Measurements from ENCODE around the gene CACNA1S.

Gene CACNA1S

DNA sequence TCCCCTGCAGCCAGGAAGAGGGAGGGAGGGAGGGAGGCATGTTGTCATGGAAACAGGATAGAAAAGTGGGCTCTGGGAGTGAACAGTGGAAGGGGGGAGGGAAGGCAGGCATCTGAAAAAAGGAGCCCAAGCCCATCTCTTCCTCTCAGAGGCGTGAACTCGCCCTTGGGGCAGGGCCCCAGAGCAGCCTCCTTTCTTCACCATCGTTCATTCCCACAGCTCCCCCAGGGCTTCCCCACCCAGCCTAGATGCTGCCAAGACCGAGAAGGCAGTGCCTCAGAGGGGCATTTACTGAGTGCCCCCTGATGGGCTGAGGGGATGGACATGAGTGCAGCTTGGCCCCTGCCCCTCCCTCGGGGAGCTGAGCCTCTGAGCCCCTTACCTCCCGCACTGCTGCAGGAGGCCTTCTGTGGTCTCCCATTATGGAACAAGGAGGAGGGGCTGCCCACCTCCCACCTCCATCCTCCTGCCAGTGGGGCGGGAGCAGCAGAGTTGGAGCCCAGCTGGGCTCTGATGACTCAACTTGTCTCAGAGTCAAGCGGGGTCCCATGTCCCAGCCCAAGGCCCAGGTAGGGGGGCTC, 49.6 kb downstream of the CACNA1S start:
- DNase-seq (ENCODE audit: low read depth): no peak

DNA sequence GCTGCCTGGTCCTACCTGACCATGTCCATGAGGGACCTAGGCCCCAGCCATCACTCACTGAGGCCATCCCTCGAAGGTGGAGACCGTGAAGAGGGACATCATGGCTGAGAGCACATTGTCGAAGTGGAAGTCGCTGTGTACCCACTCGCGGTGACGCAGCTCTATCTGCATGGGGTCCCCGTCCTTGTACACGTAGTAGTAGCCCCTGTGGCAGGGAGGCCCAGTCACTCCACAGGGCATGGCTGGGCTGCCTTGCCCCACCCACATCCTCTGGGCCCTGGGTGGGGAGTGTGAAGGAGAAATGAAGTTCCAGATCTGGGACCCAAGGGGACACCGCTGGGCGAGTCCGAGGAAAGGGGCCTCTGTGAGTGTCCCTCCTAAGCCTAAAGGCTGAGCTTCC, 50.3 kb downstream of the CACNA1S start:
- no peak for DNase-seq (ENCODE audit: low read depth)

DNA sequence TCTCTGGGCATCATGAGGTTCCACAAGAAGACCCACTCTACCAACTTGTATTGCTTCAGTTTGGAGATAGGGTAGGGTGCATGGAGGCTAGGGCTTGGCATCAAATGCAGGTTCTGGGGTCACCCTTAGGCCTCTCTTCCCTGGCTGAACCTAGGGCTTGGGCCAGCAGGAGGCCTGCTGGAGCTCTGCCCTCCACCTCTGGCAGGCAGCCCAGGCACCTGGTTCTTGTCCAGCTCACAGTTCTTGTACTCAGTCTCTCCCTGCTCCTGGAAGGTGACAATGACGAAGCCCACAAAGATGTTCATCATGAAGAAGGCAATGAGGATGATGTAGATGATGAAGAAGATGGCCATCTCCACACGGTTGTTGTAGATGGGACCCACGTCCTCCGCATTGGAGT, 51.2 kb downstream of the CACNA1S start:
- no peak for DNase-seq (ENCODE audit: low read depth)

- DNase-seq (ENCODE audit: low read depth): no peak
These were observed 51.6 kb downstream of the CACNA1S start for GRCh38 chr1:201060586-201060985.

DNA sequence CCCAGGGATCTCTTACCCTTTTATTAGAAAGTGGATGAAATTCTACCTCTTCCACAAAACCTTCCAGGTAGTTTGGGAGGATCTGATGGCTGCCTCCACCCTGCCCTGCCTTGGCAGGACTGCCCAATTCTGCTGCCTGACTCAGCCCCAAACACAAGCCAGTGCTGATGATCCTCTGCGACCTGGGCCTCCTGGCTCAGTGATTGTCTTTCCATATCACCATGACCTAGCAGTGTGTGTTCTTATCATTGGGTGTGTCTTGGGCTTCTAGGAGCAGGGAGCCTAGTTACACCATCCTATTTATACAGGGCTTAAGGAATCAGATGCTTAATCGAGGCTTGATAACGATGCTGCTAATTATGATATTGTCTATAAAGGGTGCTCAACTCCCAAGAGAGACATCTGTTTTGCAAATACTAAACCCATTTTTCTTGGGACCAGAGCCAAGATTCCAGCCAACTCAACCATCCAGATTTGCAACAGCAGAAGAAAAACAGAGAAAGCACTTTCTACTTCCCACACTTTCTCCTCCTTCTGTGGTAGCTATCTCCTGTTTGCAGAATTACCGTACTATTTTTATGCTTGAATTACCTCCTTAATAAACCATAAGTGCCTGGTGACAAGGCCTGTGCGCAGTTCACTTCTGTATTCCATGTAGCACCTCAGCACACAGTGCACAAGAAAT, 52.2 kb downstream of the CACNA1S start:
- no peak for DNase-seq (ENCODE audit: low read depth)

DNA sequence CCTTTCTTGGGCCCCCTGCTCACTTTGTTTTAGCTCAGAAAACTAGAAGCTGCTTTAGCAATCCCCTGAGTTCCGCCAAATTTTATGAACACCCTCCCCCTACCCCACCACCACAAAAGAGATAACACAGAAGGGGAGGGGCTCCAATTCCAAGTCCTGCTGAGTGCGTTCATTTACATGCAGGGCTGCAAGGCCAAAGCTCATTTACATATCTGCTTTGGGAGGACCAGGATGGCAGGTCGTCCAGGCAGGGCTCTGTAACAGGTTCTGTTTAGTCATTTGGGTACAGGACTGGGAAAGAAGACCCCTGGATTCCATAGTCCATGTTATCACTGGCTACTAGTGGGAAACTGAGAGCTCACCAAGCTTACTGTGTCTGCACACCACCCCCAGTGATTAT, 52.8 kb downstream of the CACNA1S start:
- DNase-seq (ENCODE audit: low read depth): no peak

GRCh38 chr1:201054091-201054543, 58.1 kb downstream of the CACNA1S start:
- DNase-seq (ENCODE audit: low read depth): no peak

- DNase-seq (ENCODE audit: low read depth): no peak
These were observed 58.9 kb downstream of the CACNA1S start for GRCh38 chr1:201053155-201053860.

- no peak for DNase-seq (ENCODE audit: low read depth)
These were observed 60.8 kb downstream of the CACNA1S start for GRCh38 chr1:201051399-201051798.

GRCh38 chr1:201050515-201051277, 61.5 kb downstream of the CACNA1S start:
- DNase-seq (ENCODE audit: low read depth): no peak

GRCh38 chr1:201049248-201049831, 62.9 kb downstream of the CACNA1S start:
- DNase-seq (ENCODE audit: low read depth): no peak

GRCh38 chr1:201048521-201048920, 63.7 kb downstream of the CACNA1S start:
- DNase-seq (ENCODE audit: low read depth): no peak

- no peak for DNase-seq (ENCODE audit: low read depth)
These were observed 68.1 kb downstream of the CACNA1S start for GRCh38 chr1:201044119-201044518.

DNA sequence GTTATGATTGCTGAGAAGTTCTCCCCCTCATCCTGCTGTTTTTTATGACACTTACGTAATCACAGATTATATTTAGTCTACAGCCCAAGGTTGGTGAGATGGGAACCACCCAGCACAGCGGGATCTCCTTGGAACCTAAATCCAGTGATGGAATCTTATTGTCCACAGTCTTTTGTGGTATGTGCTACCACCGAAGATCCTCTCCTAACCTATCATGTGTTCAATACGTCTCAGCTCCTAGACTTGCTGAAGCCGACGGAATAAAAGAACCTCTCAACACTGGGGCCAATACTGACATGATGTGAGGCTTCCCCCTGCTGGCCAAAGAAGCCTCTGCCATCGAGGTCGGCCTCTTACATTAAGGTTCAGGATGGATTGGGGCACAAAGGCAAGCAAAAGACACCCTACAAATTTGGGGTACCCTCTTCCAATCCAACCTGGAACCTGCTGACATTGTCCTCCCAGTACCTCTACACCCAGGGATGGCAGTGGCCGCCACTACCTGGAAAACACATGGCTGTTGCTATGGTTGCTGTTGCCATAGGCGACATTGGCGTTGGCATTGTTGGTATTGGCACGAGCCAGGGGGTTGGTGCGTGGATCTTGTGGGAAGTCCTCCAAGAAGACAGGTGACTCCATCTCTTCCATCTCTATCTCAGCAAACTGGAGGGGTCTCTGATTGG, 69.3 kb downstream of the CACNA1S start:
- peak; percentile 55 for DNase-seq (ENCODE audit: low read depth)

DNA sequence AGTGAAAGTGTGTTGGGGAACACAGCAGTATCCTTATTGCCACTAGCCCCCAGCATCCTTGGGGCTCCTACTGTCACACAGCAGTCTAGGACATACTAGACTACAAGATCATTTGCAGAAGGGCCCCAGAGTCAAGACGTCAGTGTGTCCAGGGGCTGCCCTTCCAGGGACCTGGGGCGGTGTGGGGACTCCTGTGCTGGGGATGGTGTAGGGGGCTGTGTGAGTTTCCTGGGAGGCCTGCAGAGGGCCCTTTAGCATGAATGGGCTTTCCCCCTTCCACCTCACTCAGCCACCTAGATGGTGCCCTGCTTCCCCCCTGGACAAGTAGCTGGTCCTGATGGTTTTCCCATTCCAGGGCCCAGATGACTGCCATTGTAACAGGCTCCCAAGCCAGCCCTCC, 71.2 kb downstream of the CACNA1S start:
- no peak for DNase-seq (ENCODE audit: low read depth)

DNA sequence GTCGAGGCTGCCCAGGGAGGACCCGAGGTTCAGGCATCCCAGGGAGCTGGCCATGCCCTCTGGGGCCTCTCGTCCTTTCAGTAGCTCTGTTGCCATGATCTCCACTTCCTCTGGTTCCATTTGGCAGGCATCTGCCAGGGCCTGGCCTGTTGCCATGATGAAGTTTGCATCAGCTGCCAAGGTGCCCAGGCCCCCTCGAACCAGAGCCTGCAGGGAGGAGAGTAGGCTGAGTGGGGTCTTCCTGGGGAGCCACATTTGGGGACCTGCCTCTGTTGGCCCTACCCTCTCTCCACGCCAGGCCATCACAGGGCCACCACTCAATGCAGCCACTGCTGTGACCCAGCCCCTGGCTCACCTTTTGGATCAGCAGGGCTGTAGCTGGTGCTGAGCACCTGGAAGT, 72.3 kb downstream of the CACNA1S start:
- DNase-seq (ENCODE audit: low read depth): no peak

- DNase-seq (ENCODE audit: low read depth): no peak
These were observed 72.8 kb downstream of the CACNA1S start for GRCh38 chr1:201039418-201039817.

DNA sequence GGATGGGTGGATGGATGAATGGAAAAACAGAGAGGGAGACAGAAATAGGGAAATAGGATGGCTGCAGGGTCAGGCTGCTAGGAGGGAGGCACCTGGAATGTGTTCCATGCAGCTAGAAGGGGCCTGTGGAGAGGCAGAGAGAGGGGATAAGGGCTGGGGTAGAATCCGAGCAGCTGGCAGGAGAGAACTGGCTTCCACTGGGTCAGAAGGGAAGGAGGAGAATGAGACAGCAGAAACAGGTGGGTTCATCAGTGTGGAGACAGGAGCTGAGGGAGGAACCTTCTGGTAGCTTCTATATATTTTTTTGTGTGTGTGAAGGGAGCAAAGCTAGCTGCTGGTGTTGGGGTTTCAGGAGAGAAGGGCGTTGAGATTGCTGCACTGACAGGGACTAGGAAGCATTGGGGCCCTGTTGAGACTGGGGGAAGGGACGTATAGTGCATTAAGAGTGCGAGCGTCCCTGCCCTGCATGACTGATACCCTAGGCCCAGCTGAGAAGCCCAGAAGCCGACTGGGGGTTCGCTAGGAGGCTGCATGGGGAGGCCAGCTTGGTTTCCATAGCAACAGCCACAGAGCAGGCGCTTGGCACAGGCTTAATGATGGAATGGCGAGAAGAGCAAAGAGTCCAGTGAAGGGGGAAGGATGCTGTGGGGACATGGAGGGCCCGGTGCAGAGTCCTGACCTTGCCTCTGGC, 73.9 kb downstream of the CACNA1S start:
- DNase-seq (ENCODE audit: low read depth): no peak

DNA sequence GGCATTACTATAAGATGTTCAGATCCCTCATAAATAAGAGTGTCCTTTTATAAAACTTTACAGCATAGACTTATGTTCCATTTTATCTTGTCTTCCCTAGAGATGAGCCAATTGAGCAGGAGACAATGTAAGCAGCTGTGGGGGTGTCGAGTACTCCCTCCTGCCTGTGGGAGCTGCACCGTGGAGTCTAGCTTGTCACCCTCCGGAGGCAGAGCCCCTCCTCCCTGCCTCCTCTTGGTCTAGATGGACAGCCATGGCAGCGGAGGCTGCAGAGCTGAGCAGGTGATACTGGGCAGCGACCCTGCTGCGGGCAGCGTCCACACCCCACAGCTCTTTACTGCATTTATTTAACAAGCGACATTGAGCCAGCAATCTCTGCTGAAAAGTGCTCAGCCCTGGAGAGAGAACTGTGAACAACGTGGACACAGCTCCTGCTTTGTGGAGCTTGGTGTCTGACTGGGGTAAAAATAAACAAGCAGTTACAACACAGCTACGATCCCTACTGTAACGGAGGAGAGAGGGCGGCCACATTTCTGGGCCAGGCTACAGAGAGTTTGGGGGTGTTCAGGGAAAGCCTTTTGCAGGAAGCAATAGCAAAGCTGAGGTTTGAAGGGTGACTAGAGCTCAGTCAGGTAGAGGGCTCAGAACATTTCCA, 75.9 kb downstream of the CACNA1S start:
- no peak for DNase-seq (ENCODE audit: low read depth)

- DNase-seq (ENCODE audit: low read depth): no peak
These were observed 77.6 kb downstream of the CACNA1S start for GRCh38 chr1:201034671-201035070.

DNA sequence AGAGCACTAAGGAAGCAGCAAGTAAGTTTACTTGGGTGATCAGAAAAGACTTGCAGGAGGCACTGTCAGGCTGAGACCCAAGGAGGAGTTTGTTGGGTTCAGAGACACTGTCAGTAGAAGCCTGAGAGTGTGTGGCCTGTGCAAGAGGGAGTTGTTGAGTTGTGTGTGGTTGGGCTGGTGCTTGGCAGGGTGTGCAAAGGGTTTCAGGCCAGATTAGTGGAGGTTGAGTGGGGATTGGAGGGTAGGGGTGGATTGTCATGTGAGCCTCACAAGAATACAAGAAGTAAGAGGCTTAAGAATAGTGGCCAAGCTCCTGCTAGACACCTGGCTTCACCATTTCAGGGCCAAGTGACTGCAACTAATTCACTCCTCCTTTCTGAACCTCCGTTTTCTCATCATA, 79.8 kb downstream of the CACNA1S start:
- DNase-seq (ENCODE audit: low read depth): no peak

Data from fibroblast of gingiva (primary cell).